GM18861 (cell line): ENCODE measurements around the gene ODAD2.
"Not testable (repeated sequence)": the region's sequence is repeated elsewhere in the genome, so short reads cannot be mapped to it uniquely, and the experiment has no call there.

Experiments
- ATAC-seq: cut with Tn5 transposase; IDR thresholded peaks from one replicate; pipeline ENCODE4 v1.9.1; 2021; ENCODE audit not compliant: unreplicated experiment

The ODAD2 gene

DNA sequence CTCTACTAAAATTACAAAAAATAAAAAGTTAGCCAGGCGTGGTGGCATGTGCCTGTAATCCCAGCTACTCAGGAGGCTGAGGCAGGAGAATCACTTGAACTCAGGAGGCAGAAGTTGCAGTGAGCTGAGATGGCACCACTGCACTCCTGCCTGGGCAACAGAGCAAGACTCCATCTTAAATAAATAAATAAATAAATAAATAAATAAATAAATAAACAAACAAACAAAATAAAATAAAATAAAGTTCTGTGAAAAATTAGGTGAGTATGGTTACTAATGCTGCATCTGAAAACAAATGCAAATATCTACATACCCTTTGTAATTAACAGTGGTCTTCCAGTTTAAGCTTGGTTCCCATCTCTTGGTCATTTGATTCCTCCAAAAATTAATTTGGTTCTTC is 28.1 kb downstream of the ODAD2 start:
- not testable (repeated sequence) for ATAC-seq

GRCh38 chr10:27969931-27970330 is 28.9 kb downstream of the ODAD2 start:
- ATAC-seq: not testable (repeated sequence)

DNA sequence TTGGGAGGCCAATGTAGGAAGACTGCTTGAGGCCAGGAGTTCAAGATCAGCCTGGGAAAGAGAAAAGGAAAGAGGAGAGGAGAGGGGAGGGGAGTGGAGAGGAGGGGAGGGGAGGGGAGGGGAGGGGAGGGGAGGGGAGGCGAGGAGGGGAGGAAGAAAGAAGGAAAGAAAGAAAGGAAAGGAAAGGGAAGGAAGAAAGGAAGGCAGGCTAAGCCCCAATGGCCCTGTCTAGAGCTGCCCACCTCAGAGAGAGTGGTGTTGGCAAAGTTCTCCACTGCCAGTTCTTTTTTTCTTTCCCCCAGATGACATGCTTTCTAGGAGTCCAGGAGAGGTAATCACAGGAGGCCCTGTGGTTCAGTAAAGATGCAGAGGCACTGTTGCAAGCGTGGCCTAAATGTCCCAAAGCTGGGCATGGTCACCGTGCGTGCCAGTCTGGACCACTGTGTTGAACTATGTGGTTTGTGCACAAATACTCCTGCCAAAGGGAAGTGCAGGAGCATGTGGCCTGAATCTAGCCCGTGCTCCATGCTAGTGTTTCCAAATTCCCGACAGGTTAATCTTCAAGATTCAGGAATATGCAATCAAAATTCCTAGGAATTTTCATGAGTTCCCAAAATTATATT is 39.7 kb downstream of the ODAD2 start:
- no peak for ATAC-seq

- not testable (repeated sequence) for ATAC-seq
Measured at GRCh38 chr10:27958383-27958782, 40.5 kb downstream of the ODAD2 start.

DNA sequence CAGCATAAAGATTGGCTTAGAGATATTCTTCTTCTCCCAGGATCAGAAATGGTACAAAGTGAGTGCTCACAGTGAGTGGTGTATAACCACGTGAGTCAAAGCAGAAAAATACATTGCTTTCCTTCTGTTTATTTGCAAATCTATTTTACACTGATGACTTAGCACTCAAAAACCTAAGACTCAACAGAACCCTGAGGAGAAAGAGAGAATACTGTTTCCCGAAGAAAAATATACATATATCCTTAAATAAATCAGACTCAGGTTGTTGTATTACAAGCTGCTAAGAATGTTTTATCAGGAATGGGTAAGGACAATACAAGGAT is 48.7 kb downstream of the ODAD2 start:
- ATAC-seq: no peak

DNA sequence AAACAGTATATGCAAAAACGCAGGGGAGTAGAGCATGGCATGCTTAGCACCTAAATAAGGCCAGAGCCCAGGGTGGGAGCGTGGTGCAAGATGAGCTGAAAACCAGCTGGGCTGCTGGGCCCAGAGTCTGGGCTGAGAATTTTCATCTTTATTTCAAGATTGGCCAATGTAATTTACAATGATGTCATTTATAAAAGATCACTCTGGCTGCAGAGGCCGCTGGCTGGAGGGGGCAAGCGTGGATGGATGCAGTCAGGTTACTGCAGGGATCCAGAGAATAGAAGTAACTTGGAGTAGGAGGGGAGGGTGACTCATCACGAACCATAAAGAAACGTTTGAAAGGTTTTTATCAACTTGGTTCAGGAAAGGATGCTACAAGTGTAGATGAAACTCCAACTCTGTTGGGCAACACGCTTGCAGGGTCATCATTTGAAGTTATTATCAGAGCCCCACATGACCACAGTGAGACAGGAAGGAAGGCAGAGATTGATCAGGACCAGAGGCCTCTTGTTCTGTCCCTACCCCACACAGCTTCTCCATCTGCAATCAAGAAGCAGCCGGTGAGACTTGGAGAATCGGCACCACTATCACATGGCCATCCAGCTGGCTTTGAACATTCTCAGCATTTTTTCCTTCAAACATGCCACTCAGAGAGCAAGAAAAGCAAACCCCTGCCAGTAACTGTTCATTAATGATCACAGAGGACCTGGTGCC is 49.2 kb downstream of the ODAD2 start:
- no peak for ATAC-seq

- no peak for ATAC-seq
Measured at GRCh38 chr10:27948186-27948585, 50.7 kb downstream of the ODAD2 start.

GRCh38 chr10:27947540-27947939 is 51.3 kb downstream of the ODAD2 start:
- no peak for ATAC-seq

GRCh38 chr10:27944005-27944404 is 54.9 kb downstream of the ODAD2 start:
- ATAC-seq: no peak

DNA sequence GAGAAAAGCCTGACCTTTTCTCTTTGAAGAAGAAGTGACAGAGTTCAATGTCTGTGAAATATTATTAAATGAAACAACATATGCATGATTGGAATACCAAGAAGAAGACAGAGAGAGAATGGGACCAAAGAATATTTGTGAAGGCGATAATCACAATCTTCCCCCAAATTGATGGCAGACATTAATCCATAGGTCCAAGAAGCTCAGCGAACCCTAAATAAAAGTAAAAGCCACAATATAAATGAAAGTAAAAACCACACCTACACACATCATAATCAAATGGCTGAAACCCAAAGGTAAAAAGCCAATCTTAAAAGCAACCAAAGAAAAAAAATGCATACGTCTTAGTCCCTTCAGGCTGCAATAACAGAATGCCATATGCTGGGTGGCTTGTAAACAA is 84.0 kb downstream of the ODAD2 start:
- no peak for ATAC-seq

- no peak for ATAC-seq
Measured at GRCh38 chr10:27912231-27912630, 86.6 kb downstream of the ODAD2 start.

- no peak for ATAC-seq
Measured at GRCh38 chr10:27911539-27911938, 87.3 kb downstream of the ODAD2 start.

GRCh38 chr10:27911011-27911410 is 87.9 kb downstream of the ODAD2 start:
- ATAC-seq: no peak

DNA sequence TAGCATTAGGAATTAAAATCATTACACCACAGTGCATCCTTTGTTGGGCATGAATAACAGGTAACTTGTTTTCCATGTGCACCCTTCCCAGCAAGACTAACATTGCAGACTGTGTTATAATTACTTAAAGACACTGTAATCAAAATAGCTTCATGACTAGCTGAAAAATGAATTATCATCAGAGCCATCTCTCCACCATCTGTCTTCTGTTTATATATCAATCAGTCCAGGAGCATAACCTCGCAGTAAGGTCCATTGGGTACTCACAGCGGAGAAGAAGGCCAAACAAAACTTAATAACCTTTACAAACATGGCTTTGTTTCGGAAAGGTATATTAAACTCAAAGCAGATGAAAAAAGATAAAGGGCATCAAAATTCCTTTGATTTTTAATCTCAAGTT is 90.6 kb downstream of the ODAD2 start:
- no peak for ATAC-seq

GRCh38 chr10:27899485-27899884 is 99.4 kb downstream of the ODAD2 start:
- not testable (repeated sequence) for ATAC-seq

GRCh38 chr10:27899058-27899457 is 99.8 kb downstream of the ODAD2 start:
- ATAC-seq: no peak

DNA sequence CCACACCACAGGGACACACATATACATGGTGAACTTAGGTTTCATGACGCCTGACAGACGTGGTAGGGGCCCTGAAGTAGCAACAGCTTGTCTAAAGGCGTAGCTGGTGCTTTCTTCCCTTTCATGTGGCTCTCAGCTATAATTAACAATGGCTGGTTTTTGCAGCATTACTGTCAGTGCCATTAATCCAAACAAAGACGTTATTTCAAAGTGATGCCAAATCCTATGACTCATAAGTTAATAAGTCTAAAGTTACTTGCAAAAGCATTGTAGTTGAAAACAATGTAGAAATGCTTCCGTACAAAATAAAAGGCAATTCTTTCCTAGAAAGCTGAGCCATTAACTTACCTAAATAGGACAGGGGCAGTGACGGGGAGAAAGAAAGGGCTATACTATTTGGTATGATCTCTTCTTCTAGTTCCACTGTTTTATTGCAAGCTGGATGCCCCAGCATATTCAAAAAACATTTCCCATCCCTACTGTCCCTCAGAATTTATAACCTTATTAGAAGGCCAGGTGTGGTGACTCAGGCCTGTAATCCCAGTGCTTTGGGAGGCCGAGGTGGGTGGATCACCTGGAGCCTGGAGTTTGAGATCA is 105.4 kb downstream of the ODAD2 start:
- no peak for ATAC-seq

DNA sequence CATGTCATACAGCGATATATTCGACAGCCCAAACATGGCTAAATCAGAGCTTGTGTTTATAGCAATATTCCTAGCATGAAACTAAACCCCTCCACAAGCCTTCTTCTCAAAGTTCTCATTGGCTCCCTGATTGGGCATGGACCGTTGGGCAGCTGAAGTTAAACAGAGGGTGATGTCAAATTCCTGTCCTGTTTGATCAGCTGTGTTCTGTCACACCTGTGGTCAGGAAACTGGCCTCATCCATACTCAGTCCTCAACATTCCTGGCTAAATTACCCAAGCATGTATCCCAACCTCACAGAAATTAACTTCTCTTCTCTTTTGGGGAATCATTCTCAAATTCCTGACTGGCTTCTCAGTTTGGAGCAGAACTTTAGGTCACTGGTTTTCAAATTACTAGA is 107.9 kb downstream of the ODAD2 start:
- no peak for ATAC-seq

- no peak for ATAC-seq
Measured at GRCh38 chr10:27889518-27889917, 109.4 kb downstream of the ODAD2 start.

DNA sequence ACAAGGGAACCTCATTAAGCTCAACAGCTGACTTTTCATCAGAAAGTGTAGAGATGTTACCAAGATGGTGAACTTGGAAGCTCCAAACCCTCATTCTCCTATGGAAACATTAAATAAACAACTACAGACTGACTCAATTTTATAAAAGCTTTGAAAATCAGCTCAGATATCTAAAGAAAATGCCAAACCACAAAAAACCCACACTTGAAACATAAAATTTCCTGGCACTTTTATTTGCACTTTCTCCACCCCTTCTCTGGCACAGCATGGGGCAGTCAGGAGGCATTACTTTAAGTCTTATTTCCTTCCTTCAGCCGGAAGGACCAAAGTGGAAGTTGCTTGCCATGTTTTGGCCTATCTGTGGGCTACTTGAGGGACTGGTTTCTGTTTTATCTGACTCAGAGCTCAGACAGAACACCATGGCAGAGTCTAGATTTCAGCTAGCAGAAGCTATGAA is 114.7 kb downstream of the ODAD2 start:
- ATAC-seq: no peak

GRCh38 chr10:27878281-27878680 is 120.6 kb downstream of the ODAD2 start:
- ATAC-seq: no peak

GRCh38 chr10:27865221-27865635 is 133.7 kb downstream of the ODAD2 start:
- no peak for ATAC-seq
